Measurements from ENCODE around the gene ATP11C.

DNA sequence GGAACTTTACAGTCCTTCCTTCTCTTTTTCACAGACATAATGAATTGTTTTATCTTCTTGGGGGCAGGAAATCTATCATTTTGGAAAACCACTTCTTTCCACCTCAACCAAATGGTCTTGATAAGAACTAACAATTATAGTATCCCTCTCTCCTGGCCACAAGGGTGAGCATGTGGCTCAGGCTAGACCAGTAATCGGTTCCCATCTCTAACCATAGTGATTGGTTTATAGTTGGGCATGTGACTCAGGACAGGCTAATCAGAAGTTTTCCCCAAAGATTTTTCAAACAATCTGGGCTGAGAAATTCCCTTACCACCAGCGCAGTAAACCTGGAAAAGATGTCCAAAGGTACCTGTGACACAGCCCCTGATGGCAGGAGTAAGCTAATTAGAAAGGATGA, 36.4 kb upstream of the ATP11C start:
- TF ChIP-seq POLR2AphosphoS5 (IDR thresholded peaks at IDR 0.05; ENCODE audit: low read depth) (no peak), JUNB (IDR thresholded peaks at IDR 0.05; ENCODE audit: unreplicated experiment) (no peak), EZH2 (IDR thresholded peaks at IDR 0.05; ENCODE audit: low read depth, unreplicated experiment) (no peak), EZH2phosphoT487 (IDR thresholded peaks at IDR 0.05; ENCODE audit: unreplicated experiment) (no peak), ZNF114 (CRISPR knock-in tag; IDR thresholded peaks at IDR 0.05) (no peak), CREB1 (CRISPR knock-in tag; IDR thresholded peaks at IDR 0.05; ENCODE audit: low read depth) (no peak), ZNF331 (CRISPR knock-in tag; IDR thresholded peaks at IDR 0.05; ENCODE audit: low read depth) (no peak), NANOG (IDR thresholded peaks at IDR 0.05; ENCODE audit: borderline replicate concordance) (no peak)
- TF ChIP-seq, protein P1, sequence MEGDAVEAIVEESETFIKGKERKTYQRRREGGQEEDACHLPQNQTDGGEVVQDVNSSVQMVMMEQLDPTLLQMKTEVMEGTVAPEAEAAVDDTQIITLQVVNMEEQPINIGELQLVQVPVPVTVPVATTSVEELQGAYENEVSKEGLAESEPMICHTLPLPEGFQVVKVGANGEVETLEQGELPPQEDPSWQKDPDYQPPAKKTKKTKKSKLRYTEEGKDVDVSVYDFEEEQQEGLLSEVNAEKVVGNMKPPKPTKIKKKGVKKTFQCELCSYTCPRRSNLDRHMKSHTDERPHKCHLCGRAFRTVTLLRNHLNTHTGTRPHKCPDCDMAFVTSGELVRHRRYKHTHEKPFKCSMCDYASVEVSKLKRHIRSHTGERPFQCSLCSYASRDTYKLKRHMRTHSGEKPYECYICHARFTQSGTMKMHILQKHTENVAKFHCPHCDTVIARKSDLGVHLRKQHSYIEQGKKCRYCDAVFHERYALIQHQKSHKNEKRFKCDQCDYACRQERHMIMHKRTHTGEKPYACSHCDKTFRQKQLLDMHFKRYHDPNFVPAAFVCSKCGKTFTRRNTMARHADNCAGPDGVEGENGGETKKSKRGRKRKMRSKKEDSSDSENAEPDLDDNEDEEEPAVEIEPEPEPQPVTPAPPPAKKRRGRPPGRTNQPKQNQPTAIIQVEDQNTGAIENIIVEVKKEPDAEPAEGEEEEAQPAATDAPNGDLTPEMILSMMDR (conservative IDR thresholded peaks at IDR 0.05; ENCODE audit: low read depth in 2 of 2) = no peak
- TF ChIP-seq, protein P2, sequence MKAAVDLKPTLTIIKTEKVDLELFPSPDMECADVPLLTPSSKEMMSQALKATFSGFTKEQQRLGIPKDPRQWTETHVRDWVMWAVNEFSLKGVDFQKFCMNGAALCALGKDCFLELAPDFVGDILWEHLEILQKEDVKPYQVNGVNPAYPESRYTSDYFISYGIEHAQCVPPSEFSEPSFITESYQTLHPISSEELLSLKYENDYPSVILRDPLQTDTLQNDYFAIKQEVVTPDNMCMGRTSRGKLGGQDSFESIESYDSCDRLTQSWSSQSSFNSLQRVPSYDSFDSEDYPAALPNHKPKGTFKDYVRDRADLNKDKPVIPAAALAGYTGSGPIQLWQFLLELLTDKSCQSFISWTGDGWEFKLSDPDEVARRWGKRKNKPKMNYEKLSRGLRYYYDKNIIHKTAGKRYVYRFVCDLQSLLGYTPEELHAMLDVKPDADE (IDR thresholded peaks at IDR 0.05) = no peak
- TF ChIP-seq, protein P3, sequence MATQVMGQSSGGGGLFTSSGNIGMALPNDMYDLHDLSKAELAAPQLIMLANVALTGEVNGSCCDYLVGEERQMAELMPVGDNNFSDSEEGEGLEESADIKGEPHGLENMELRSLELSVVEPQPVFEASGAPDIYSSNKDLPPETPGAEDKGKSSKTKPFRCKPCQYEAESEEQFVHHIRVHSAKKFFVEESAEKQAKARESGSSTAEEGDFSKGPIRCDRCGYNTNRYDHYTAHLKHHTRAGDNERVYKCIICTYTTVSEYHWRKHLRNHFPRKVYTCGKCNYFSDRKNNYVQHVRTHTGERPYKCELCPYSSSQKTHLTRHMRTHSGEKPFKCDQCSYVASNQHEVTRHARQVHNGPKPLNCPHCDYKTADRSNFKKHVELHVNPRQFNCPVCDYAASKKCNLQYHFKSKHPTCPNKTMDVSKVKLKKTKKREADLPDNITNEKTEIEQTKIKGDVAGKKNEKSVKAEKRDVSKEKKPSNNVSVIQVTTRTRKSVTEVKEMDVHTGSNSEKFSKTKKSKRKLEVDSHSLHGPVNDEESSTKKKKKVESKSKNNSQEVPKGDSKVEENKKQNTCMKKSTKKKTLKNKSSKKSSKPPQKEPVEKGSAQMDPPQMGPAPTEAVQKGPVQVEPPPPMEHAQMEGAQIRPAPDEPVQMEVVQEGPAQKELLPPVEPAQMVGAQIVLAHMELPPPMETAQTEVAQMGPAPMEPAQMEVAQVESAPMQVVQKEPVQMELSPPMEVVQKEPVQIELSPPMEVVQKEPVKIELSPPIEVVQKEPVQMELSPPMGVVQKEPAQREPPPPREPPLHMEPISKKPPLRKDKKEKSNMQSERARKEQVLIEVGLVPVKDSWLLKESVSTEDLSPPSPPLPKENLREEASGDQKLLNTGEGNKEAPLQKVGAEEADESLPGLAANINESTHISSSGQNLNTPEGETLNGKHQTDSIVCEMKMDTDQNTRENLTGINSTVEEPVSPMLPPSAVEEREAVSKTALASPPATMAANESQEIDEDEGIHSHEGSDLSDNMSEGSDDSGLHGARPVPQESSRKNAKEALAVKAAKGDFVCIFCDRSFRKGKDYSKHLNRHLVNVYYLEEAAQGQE (IDR thresholded peaks at IDR 0.05; ENCODE audit: unreplicated experiment) = no peak

Data from GM23338 (cell line).